Vagina (tissue), 2 donors: Measurements from ENCODE around the gene DYSF. TPM values are rescaled to one million over a fixed set of nuclear protein-coding genes. Genes with fewer than 3 reads are reported as not detected.

Experiments used
- DNase-seq, 2 donors: peaks; one replicate each; pipeline ENCODE4 v3.0.0-alpha.2; 2017; ENCODE audit errors: extremely low spot score in 2 of 2
- H3K27ac ChIP-seq: fragments of 200-600 bp; sonication (generic); one replicate; pipeline ENCODE4 v1.5.1; 2019
- H3K27me3 ChIP-seq: fragments of 200-600 bp; sonication (generic); one replicate; pipeline ENCODE4 v1.5.1; 2019
- H3K36me3 ChIP-seq, 2 donors: fragments of 200-600 bp; sonication (generic); one replicate each; pipeline ENCODE4 v1.5.1; 2017 to 2019
- H3K4me1 ChIP-seq: fragments of 200-600 bp; sonication (generic); one replicate; pipeline ENCODE4 v1.5.1; 2019
- H3K4me3 ChIP-seq, 2 donors: fragments of 200-600 bp; sonication (generic); 1 replicate in 1 of 2; 2 replicates in 1 of 2; pipeline ENCODE4 v1.5.1; 2016 to 2019
- H3K9me3 ChIP-seq: fragments of 200-600 bp; sonication (generic); one replicate; pipeline ENCODE4 v1.5.1; 2019
- CTCF ChIP-seq, 3 experiments: fragments of 450-650 bp in 2 of 3; fragments of 200-600 bp in 1 of 3; sonication (generic) in 1 of 3; IDR thresholded peaks; one replicate each; pipeline ENCODE4 v1.5.1; 2017 to 2019; ENCODE audit warnings: antibody characterized with exemption in 3 of 3, mild to moderate bottlenecking in 2 of 3, moderate library complexity in 2 of 3
- POLR2A ChIP-seq, 2 donors: fragments of 450-650 bp; IDR thresholded peaks; one replicate each; pipeline ENCODE4 v1.6.1; 2017; ENCODE audit warnings: antibody characterized with exemption in 2 of 2, mild to moderate bottlenecking in 2 of 2, moderate library complexity in 2 of 2
- POLR2AphosphoS5 ChIP-seq, 2 donors: sonication (generic); formaldehyde crosslinking; IDR thresholded peaks; one replicate each; pipeline ENCODE4 v1.9.0; 2017; ENCODE audit warnings: antibody characterized with exemption in 2 of 2, mild to moderate bottlenecking in 2 of 2, low read depth in 1 of 2; ENCODE audit not compliant: insufficient read depth in 1 of 2
- intact Hi-C: fragments of 100-400 bp; cut with DNase I; formaldehyde crosslinking; loops from one replicate; pipeline ENCODE4 v1.15.1; 2023
- total RNA-seq: library from RNA; depleted of rRNA; stranded (reverse); fragments of >200 nt; gene quantifications from one replicate; pipeline ENCODE4 v1.2.3, GENCODE V29; 2016

DYSF gene
- total RNA-seq, 1 donor from 2014 or later: 10.1 TPM

GRCh38 chr2:71559080-71559827 lies 105.9 kb downstream of the DYSF start:
- no peak for DNase-seq
- intact Hi-C loops: no loop called here
- H3K36me3 ChIP-seq: no peaks in the 10 kb centered on the region
- peaks cover 7% of the 10 kb centered on the region for H3K4me1 ChIP-seq
- no peak overlapping the region for H3K27ac ChIP-seq
- no peak overlapping the region for H3K4me3 ChIP-seq
- H3K27me3 ChIP-seq: no peaks in the 10 kb centered on the region
- H3K9me3 ChIP-seq: no peaks in the 10 kb centered on the region
- TF ChIP-seq POLR2AphosphoS5 (IDR thresholded peaks at IDR 0.05; ENCODE audit: insufficient read depth in 1 of 2, low read depth in 1 of 2): no peak
- TF ChIP-seq POLR2A (IDR thresholded peaks at IDR 0.05): no peak
- no peak for TF ChIP-seq CTCF (IDR thresholded peaks at IDR 0.05)

GRCh38 chr2:71559828-71560637 lies 106.7 kb downstream of the DYSF start:
- Histone ChIP-seq H3K27me3 (no peaks in the 10 kb centered on the region), H3K36me3 (no peaks in the 10 kb centered on the region), H3K4me3 (no peak overlapping the region), H3K27ac (no peak overlapping the region), H3K9me3 (no peaks in the 10 kb centered on the region), H3K4me1 (peaks cover 7% of the 10 kb centered on the region)
- DNase-seq: no peak
- TF ChIP-seq CTCF (IDR thresholded peaks at IDR 0.05): no peak
- no peak for TF ChIP-seq POLR2AphosphoS5 (IDR thresholded peaks at IDR 0.05; ENCODE audit: insufficient read depth in 1 of 2, low read depth in 1 of 2)
- no peak for TF ChIP-seq POLR2A (IDR thresholded peaks at IDR 0.05)
- intact Hi-C loops: no loop called here

- H3K27me3 ChIP-seq: no peaks in the 10 kb centered on the region
- intact Hi-C loops: no loop called here
- TF ChIP-seq POLR2A (IDR thresholded peaks at IDR 0.05) (no peak), CTCF (IDR thresholded peaks at IDR 0.05) (no peak), POLR2AphosphoS5 (IDR thresholded peaks at IDR 0.05; ENCODE audit: insufficient read depth in 1 of 2, low read depth in 1 of 2) (no peak)
- no peak overlapping the region for H3K4me3 ChIP-seq
- no peaks in the 10 kb centered on the region for H3K36me3 ChIP-seq
- DNase-seq: no peak
- peaks cover 7% of the 10 kb centered on the region for H3K4me1 ChIP-seq
- no peaks in the 10 kb centered on the region for H3K9me3 ChIP-seq
- H3K27ac ChIP-seq: no peak overlapping the region
Measured at GRCh38 chr2:71560638-71561011, 107.3 kb downstream of the DYSF start.

GRCh38 chr2:71561441-71562267 lies 108.3 kb downstream of the DYSF start:
- no peaks in the 10 kb centered on the region for H3K9me3 ChIP-seq
- H3K27me3 ChIP-seq: no peaks in the 10 kb centered on the region
- no peak for TF ChIP-seq CTCF (IDR thresholded peaks at IDR 0.05)
- TF ChIP-seq POLR2AphosphoS5 (IDR thresholded peaks at IDR 0.05; ENCODE audit: insufficient read depth in 1 of 2, low read depth in 1 of 2): no peak
- TF ChIP-seq POLR2A (IDR thresholded peaks at IDR 0.05): no peak
- intact Hi-C loops: no loop called here
- H3K4me1 ChIP-seq: peaks cover 7% of the 10 kb centered on the region
- no peak overlapping the region for H3K27ac ChIP-seq
- no peak overlapping the region for H3K4me3 ChIP-seq
- H3K36me3 ChIP-seq: no peaks in the 10 kb centered on the region
- DNase-seq: no peak
